ENCODE results near the gene OVOL3.

Gene OVOL3

DNA sequence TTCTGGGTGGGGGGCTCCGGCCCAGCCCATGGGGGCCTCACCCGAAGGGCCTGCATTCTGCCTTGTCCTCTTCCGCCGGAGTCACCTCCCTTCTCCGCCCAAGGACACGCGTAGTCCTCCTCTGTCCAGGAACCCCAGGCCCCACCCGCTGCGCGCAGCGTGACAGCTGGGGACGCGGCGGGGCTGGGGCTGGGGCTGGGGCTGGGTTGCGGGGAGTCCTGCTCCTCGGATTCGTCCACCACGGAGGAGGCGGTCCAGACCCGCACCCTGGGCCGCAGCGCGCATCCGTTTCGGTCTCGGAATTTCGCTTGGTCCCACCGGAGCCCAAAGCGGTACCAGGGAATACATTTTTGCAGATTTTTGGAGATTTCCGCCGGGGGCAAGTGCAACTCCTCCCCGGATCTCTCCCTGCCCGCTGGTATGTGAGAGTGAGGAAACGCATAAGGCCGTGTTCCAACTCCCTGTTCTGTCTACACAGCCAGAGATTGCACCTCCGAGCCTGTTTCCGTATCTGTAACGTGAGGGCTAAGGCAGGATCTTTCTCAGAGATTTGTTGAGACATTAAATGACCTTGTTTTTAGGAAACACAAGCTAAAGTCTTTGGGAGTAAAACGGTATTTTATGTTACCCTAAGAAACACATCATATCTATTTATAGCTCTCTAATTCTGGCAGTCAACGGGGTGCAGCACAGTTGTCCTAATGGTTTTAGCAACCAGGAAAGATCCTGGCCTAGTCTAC lies 41.6 kb downstream of the OVOL3 start, which contains the start of gene COX7A1:
TSS of gene COX7A1 (minus strand) at position 96 of the 740 bp plus-strand sequence. CDS start at position 56, 40 bp downstream.
- DNase-seq (ENCODE audit: low read depth, low spot score): no peak
- no peak within 1 kb of the TSS for H3K27ac ChIP-seq

DNA sequence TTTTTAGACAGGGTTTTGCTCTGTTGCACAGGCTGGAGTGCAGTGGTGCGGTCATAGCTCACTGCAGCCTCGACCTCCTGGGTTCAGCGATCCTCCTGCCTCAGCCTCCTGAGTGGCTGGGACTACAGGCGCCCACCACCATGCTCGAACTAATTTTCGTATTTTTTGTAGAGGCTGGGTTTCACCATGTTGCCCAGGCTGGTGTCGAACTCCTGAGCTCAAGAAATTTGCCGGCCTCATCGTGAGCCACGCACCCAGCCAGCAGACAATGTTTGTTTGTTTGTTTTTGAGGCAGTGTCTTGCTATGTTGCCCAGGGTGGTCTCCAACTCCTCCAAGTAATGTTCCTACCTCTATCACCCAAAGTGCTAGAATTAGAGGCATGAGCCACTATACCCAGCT lies 42.2 kb downstream of the OVOL3 start:
- no peak for DNase-seq (ENCODE audit: low read depth, low spot score)
- H3K27ac ChIP-seq: no peak overlapping the region

DNA sequence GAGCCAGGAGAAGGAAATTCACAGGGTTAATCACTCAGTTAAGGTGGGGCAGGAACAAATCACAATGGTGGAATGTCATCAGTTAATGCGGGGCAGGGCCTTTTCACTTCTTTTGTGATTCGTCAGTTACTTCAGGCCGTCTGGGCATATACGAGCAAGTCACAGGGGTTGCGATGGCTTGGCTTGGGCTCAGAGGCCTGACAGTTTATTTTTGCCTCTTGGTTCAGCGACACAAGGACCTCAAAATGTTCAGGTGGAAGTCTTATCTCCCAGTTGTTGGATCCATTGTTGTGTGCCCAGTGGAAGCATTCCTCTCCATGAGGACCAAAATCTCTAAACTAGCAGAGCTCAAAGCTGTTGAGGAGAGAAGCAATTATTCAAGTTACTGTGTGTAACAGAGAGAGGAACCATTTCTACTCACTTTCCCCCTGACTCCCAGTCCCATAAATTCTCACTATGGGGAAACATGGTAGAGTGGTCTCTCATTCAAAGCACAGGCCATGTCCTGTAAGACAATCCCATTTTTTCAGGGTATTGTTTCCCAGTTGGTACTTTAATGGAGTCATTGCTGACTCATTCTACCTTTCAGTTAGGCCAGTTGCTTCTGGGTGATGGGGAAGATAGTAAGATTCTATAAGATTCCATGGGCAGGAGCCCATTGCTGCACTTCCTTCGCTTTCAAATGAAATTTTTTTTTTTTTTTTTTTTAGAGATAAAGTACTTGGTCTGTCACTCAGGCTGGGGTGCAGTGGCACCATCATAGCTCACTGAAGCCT lies 50.1 kb downstream of the OVOL3 start:
- DNase-seq (ENCODE audit: low read depth, low spot score): no peak

More for the DNA sequence above, 50.1 kb downstream of the OVOL3 start:
- H3K27ac ChIP-seq: peak overlapping the region; percentile 83

All from epithelial cell of prostate (primary cell).